H1 (cell line): ENCODE data around the gene SEMA4C.

ENCODE experiments used
- BRCA1 ChIP-seq: IDR thresholded peaks from 2 replicates; pipeline ENCODE4 v1.6.1; 2012; ENCODE audit warnings: low read depth, low read length, improper control_type of control experiment
- JUND ChIP-seq: IDR thresholded peaks from 2 replicates; pipeline ENCODE4 v1.6.1; 2011; ENCODE audit warnings: mild to moderate bottlenecking, improper control_type of control experiment, low read length
- MAFK ChIP-seq: IDR thresholded peaks from 2 replicates; pipeline ENCODE4 v1.6.1; 2012; ENCODE audit warnings: low read depth, mild to moderate bottlenecking, improper control_type of control experiment, low read length
- NANOG ChIP-seq: IDR thresholded peaks from 2 replicates; pipeline ENCODE4 v1.6.1; 2011; ENCODE audit warnings: low read length, low read depth, mild to moderate bottlenecking, inconsistent platforms; ENCODE audit not compliant: insufficient read depth, poor library complexity, severe bottlenecking
- POLR2A ChIP-seq, 2 experiments: IDR thresholded peaks; 1 replicate in 1 of 2; 2 replicates in 1 of 2; pipeline ENCODE4 v1.6.1; 2011; ENCODE audit warnings: low read depth in 2 of 2, low read length in 2 of 2, mild to moderate bottlenecking in 2 of 2; ENCODE audit errors: control extremely low read depth in 1 of 2
- POLR2AphosphoS5 ChIP-seq: IDR thresholded peaks from 2 replicates; pipeline ENCODE4 v1.6.1; 2011; ENCODE audit warnings: low read depth, low read length
- ZNF274 ChIP-seq: IDR thresholded peaks from 2 replicates; pipeline ENCODE4 v1.7.0; 2012; ENCODE audit warnings: low read length, borderline replicate concordance; ENCODE audit errors: extremely low read depth

GRCh38 chr2:96819128-96819875 lies 50.6 kb downstream of the SEMA4C start:
- TF ChIP-seq BRCA1 (no peak), JUND (no peak), POLR2AphosphoS5 (no peak), NANOG (no peak), MAFK (no peak), ZNF274 (no peak), POLR2A (IDR thresholded peaks at IDR 0.05; ENCODE audit: control extremely low read depth in 1 of 2, low read depth in 2 of 2, low read length in 2 of 2) (no peak)
